Smooth muscle cell of bladder (primary cell): Measurements from ENCODE around the gene SELENOO. TPM values are rescaled to one million over a fixed set of nuclear protein-coding genes. Genes with fewer than 3 reads are reported as not detected.

Source experiments
- total RNA-seq: library from RNA; depleted of rRNA; stranded (reverse); fragments of >200 nt; gene quantifications from 2 replicates; pipeline ENCODE4 v1.2.3, GENCODE V29; 2014

Gene SELENOO
- 19.9 and 21.4 TPM in 2 replicates for total RNA-seq

GRCh38 chr22:50200461-50201190 lies at the start of gene SELENOO:
SELENOO (plus strand) TSS chr22:50201011; CDS start chr22:50201037, 26 bp downstream.

GRCh38 chr22:50170453-50171318 lies 30.1 kb upstream of the SELENOO start, which contains the start of gene PANX2:
PANX2 (plus strand) TSS chr22:50170731; CDS start chr22:50170731, 0 bp downstream.

GRCh38 chr22:50185375-50186087 lies 15.3 kb upstream of the SELENOO start, which contains the start of gene TRABD:
TRABD (plus strand) TSS chr22:50185913; CDS start chr22:50193061, 7,148 bp downstream.

GRCh38 chr22:50244420-50245213 lies 43.8 kb downstream of the SELENOO start, which contains the start of gene TUBGCP6:
TUBGCP6 (minus strand) TSS chr22:50245023; CDS start chr22:50244459, 564 bp downstream.

GRCh38 chr22:50250555-50251476 lies 50.0 kb downstream of the SELENOO start, which contains the start of gene HDAC10:
HDAC10 (minus strand) TSS chr22:50251265; CDS start chr22:50251032, 233 bp downstream.

GRCh38 chr22:50261615-50262459 lies 61.0 kb downstream of the SELENOO start, which contains the start of gene MAPK12:
MAPK12 (minus strand) TSS chr22:50261683; CDS start chr22:50261509, 174 bp downstream.

Other genes with a start within 250 kb of the SELENOO start
- gene PIM3, start 240.2 kb upstream of the SELENOO start, total RNA-seq, result 16.8 and 25.8 TPM in 2 replicates
- under 0.01 TPM in 1 of 2 replicates, not detected in the other for gene IL17REL, start 188.2 kb upstream of the SELENOO start, total RNA-seq
- not detected in 2 replicates for gene TTLL8, start 142.7 kb upstream of the SELENOO start, total RNA-seq
- 0.65 and 3.1 TPM in 2 replicates for gene MLC1, start 115.6 kb upstream of the SELENOO start, total RNA-seq
- 8.6 and 14.8 TPM in 2 replicates for gene MOV10L1, start 111.0 kb upstream of the SELENOO start, total RNA-seq
- 0.85 and 1.0 TPM in 2 replicates for gene PANX2, start 30.3 kb upstream of the SELENOO start, total RNA-seq
- 16.6 and 19.5 TPM in 2 replicates for gene TRABD, start 15.1 kb upstream of the SELENOO start, total RNA-seq
- gene TUBGCP6, start 44.0 kb downstream of the SELENOO start, total RNA-seq, result 19.5 and 31.0 TPM in 2 replicates
- gene HDAC10, start 50.3 kb downstream of the SELENOO start, total RNA-seq, result 16.1 and 19.6 TPM in 2 replicates
- 30.3 and 31.2 TPM in 2 replicates for gene MAPK12, start 60.7 kb downstream of the SELENOO start, total RNA-seq
- gene MAPK11, start 69.4 kb downstream of the SELENOO start, total RNA-seq, result 4.8 and 5.1 TPM in 2 replicates
- 130 and 166 TPM in 2 replicates for gene PLXNB2, start 106.6 kb downstream of the SELENOO start, total RNA-seq
- gene DENND6B, start 126.0 kb downstream of the SELENOO start, total RNA-seq, result 1.6 and 2.1 TPM in 2 replicates
- 64.1 and 64.8 TPM in 2 replicates for gene PPP6R2, start 142.3 kb downstream of the SELENOO start, total RNA-seq